NCI-H82 treated with DMSO at 0.1 percent for 48 hours (cell line): ENCODE data around the gene FRYL.
A peak's percentile ranks its signal among the peaks of the same experiment; 100 is the strongest.
"Not testable (repeated sequence)": the region's sequence is repeated elsewhere in the genome, so short reads cannot be mapped to it uniquely, and the experiment has no call there.

Source experiments
- DNase-seq: peaks from one replicate; lab custom pipeline; 2025; ENCODE audit not compliant: unreplicated experiment; lab: John Stamatoyannopoulos, UW

The FRYL gene

DNA sequence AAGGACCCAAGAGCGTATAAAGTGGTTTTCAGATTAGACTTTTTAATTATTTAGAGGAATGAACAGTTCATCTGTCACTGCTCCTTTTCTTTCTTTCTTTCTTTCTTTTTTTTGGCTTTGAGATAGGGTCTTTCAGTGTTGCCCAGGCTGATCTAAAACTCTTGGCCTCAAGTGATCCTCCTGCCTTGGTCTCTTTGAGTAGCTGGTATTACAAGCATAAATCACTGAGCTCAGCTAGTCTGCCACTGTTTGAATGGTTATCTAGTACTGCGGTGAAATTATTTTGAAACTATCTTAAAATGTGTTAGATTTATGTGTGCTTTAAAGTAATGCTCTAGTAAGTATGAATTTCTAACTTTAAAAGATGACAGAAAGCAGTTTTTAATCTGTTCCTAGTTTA lies 6.5 kb upstream of the FRYL start:
- DNase-seq: no peak

DNA sequence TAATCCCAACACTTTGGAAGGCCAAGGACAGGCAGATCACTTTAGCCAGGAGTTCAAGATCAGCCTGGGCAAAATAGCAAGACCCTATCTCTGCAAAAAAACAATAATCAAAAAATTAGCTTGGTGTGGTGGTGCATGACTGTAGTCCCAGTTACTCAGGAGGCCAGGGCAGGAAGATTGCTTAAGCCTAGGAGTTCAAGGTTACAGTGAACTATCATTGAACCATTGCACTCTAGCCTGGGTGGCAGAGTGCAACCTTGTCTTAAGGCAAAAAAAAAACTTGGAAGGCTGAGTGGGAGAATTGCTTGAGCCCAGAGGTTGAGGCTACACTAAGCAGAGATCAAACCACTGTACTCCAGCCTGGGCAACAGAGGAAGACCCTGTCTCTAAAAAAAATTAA lies 5.2 kb upstream of the FRYL start:
- DNase-seq: no peak

DNA sequence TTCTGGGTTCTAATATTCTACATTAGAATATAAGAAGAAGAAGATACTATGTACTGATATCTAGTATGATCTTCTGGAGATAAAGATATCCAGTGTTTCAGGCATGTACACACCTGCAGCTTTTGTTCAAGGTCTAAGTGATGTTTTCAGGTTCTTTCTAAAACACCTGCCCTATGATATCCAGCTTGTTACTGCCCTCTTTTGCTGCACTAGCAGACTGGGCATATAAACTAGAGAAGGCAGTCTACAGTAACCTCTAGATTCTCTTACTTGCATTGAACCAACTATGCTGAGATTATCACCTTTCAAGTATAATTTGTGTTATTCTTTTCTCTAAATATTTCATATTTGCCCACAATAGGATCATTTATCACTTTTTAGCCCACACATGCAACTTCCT lies 1.9 kb upstream of the FRYL start:
- no peak for DNase-seq

- no peak for DNase-seq
Measured at GRCh38 chr4:48780865-48781214, 761 bp upstream of the FRYL start.

GRCh38 chr4:48779095-48779997 lies 733 bp downstream of the FRYL start:
- no peak for DNase-seq

DNA sequence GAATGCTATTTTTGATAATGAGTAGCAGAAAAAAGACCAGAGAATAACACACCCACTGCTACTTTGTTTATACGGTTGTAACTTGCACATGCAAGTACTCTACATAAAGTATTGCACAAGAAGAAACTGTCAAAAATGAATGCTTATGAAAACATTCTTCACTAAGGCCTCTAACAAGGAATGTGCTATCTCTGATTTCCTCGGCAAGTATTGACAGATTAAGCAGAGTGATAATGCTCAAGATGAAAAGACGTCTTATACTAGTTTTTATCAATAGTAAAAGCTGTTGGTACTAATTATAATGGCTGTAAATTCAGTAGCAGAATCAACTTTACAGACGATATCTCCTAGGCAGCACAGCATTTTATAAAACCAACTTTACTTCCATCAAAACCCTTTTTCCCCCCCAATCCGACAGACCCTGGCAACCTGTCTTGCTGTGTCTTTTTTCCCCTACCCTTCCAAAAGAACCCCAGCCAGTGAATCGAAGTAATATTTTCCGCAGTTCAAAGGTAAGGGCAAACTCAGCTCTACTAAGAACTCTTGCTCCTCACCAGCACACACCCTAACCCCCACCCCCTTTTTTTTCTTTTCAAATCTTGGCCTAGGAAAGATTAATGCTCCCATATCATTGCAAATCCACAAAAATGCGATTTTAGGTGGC lies 1.5 kb downstream of the FRYL start:
- DNase-seq: no peak

DNA sequence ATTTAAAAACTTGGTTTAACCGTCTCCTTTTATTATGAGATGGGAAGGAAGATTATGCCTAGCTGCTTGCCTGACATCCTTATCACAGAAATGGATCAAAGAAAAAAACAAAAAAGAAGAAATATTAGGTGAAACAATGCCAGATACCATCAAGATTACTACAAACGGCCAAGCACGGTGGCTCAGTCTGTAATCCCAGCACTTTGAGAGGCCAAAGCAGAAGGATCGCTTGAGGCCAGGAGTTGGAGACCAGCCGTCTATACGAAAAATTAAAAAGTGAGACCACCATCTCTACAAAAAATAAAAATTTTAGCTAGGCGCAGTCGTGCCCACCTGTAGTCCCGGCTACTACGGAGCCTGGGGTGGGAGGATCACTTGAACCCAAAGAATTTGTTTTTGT lies 2.3 kb downstream of the FRYL start:
- DNase-seq: no peak

DNA sequence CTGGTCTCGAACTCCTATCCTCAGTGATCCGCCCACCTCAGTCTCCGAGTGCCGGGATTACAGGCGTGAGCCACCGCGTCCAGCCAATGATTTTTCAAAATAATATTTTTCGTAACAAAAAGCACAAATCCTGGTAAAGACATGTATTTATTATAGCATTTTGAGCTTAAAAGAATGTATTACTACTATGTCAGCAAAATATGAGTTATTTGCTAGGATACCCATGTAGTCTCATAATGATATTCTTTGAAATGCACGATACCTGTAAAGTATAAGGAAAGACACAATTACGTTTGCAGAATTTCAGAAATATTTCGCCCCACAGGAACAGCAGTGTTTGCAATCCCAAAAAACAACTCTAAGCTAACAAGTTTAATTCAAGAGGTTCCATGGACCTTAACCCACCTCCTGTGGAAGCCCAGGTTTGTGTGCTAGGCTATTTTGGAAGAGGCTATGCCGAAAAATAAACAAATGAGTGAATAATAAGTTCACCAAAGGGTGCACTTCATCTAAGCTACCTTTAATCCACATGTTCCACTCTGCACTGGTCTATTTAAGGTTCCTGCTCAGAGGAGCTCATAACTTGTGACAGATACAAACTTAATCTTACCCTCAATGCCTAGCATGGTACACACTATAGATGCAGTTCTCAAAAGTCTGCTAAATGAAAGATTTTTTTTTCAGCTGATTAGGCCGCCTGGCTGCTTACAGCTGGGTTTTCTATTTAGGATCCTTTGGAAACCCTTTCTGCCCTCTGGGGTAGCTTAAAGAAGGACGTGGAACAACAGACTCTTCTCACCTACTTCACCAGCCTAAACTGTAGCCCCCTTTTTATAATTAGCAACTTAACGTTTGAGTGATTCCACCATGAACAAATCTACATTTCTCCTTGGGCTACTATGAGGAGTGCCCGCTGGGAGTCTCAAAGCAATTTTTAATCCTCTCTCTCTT lies 5.0 kb downstream of the FRYL start:
- no peak for DNase-seq

- no peak for DNase-seq
Measured at GRCh38 chr4:48772556-48772955, 7.5 kb downstream of the FRYL start.

DNA sequence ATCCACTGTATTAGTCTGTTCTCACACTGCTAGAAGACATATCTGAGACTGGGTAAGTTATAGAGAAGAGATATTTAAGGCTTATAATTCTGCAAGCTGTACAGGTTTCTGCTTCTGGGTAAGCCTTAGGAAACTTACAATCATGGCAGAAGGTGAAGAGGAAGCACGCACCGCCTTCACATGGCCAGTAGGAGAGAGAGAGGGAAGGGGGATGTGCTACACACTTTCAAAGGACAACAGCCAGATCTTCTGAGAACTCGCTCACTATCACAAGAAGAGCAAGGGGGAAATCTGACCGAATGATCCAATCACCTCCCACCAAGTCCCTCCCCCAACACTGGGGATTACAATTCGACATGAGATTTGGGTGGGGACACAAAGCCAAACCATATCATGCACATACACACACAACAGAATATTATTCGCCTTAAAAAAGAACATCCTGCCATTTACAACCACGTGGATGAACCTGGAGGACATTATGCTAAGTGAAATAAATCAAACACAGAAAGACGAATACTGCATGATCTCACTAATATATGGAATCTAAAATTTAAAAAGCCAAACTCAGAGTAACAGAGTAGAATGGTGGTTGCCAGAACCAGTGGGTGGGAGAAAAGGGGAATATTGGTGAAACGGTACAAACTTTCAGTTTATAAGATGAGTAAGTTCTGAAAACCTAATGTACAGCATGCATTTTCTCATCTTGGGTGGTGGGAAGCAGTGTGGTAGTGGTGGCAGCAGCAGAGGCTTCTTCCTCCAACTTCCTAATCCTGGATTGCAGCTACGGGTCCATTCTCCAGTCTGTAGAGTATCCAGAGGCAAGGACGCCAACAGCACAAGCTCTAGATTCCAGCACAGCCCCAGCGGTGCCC lies 12.8 kb downstream of the FRYL start:
- DNase-seq: no peak

DNA sequence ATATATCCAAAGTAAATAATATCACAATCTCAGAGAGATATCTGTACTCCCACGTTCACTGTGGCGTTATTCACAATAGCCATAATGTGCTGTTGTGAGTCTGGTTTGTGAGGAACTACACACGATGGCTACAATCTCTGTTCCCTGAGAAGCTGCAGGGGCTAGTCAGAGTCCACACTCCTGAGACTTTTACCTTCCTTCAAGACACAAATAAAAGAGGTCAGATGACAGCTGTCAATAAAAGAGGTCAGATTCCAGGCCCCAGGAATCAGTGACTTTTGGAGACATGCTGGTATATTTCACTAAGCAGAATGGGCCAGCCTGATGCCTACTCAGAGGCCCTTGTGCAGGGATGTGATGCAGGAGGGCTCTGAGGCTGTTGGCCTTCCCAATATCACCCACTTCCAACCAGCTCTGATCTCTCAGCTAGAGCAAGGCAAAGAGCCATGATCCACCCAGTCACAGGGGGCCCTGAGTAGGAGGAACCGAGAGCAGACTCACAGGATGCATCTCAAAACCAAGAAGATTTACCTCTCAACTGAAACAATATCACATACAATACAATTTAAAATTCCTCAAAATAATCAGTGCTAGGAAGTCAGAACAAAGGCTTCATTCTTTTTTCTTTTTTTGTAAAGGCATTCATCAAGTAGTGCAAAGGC lies 13.8 kb downstream of the FRYL start:
- no peak for DNase-seq

GRCh38 chr4:48762408-48762807 lies 17.7 kb downstream of the FRYL start:
- no peak for DNase-seq

DNA sequence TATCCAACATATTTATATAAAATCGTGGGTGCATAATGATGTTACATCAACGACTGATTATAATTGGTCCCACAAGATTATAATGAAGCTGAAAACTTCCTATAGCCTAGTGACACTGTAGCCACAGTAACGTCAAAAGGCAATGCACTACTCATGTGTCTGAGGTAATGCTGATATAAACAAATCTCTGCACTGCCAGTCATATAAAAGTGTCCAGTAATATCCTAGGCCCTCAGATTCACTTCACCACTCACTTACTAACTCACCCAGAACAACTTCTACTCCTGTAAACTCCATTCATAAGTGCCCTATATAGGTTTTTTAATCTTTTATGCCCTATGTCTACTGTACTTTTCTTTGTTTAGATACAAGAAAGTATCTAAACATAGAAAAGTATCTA lies 18.8 kb downstream of the FRYL start:
- DNase-seq: no peak

- not testable (repeated sequence) for DNase-seq
Measured at GRCh38 chr4:48758703-48759102, 21.4 kb downstream of the FRYL start.

DNA sequence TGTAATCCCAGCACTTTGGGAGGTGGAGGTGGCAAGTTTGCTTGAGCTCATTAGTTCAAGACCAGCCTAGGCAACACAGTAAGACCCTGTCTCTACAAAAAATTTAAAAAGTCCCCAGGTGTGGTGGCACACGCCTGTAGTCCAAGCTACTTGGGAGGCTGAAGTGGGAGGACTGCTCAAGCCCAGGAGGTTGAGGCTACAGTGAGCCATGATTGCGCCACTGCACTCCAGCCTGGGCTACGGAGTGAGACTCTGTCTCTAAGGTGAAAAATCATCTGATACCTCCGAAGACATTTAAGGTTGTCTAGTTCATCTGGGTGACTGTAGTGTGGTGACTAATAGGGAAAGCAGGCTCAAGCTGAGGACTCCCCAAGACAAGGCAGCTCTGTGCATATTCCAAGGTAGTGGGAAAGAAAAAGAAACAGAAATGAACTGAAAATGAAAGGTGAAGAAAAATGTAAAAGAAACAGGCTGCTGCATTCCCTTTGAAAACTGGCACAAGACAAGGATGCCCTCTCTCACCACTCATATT lies 23.3 kb downstream of the FRYL start:
- no peak for DNase-seq

GRCh38 chr4:48755281-48755680 lies 24.8 kb downstream of the FRYL start:
- DNase-seq: peak; percentile 26

DNA sequence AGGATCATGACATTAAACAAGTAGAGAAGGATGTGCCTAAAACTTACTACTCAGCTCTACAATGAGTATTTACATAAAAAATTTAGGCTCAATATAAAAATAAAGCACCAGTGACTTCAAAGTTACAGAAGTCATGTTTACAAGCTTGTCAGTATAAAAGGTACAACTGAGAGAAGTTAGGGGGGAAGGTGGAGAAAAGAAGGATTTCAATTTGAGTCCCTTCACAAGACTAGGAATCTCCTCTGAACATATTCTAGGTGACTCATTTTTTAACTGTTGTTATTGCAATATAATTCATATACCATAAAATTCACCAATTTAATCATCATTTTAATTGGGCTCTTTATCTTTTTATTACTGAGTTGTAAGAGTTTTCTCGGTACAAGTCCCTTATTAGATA lies 26.9 kb downstream of the FRYL start:
- no peak for DNase-seq

- DNase-seq: no peak
Measured at GRCh38 chr4:48752726-48753125, 27.4 kb downstream of the FRYL start.

DNA sequence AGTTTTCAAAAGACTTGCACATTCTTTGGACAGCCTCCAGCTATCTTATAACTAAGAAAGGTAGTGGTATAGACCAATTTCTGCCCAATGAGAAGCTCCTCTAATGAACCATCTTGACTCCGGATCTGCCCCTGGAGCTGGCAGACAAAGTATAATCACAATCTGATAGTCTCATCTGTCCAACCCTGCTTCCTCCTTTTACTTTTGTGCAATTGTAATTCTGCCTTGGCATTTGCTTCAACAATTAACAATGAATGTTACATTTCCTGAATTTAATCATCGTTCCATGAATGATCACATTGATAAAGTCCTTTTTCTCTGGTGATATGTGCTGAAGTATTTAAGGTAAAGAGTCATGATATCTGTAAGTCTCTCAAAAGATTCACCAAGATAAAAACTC lies 27.8 kb downstream of the FRYL start:
- no peak for DNase-seq
